Putamen (tissue), 1 donor: ENCODE results near the gene CDK8.

Experiments
- DNase-seq: peaks from one replicate; pipeline ENCODE4 v3.0.0-alpha.2; 2016; ENCODE audit warnings: low spot score

CDK8 gene

GRCh38 chr13:26382835-26383234, 128.9 kb downstream of the CDK8 start:
- DNase-seq, result no peak

GRCh38 chr13:26384587-26384986, 130.7 kb downstream of the CDK8 start:
- no peak for DNase-seq

DNA sequence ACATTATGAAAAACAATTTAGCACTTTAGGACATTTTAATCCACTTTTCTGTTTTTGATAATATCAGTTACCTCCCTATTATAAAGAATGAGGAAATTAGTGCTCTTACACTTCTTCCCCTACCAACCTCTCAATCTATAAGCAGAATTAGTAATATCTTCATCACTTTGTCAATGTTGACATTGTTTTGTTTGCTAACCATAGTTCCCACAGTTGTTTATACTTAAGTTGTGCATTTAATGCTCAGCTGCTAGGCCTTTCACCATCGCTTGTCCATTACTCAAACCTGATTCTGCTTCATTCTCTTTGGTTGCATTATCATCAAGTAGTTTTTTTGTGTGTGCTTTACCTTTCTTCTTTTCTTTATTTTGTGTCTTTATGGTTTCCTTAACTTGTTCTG, 132.1 kb downstream of the CDK8 start:
- DNase-seq, result no peak

GRCh38 chr13:26390203-26390602, 136.3 kb downstream of the CDK8 start:
- no peak for DNase-seq

GRCh38 chr13:26400545-26400944, 146.6 kb downstream of the CDK8 start:
- DNase-seq, result no peak

DNA sequence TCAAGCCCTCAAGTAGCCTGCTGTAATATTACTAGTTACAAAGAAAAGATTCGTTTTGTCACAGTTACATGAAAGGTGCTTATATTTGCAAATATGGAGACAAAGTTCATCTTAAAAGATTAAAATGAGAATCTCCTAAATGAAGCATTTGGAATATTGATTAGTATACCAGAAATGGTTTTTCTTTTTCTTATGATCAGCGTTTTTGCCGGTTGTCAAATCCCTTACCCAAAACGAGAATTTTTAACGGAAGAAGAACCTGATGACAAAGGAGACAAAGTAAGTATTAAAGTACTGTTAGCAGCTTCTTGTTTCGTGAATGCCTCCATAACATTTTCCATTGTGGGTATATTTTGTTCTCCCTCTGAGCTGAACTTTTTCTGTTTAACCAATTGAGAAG, 147.1 kb downstream of the CDK8 start:
- no peak for DNase-seq

GRCh38 chr13:26401578-26402021, 147.7 kb downstream of the CDK8 start:
- no peak for DNase-seq

- DNase-seq, result no peak
Observed at GRCh38 chr13:26406791-26407190, 152.9 kb downstream of the CDK8 start.

- DNase-seq, result no peak
Observed at GRCh38 chr13:26411206-26411605, 157.3 kb downstream of the CDK8 start.

- DNase-seq, result no peak
Observed at GRCh38 chr13:26412263-26412662, 158.3 kb downstream of the CDK8 start.

GRCh38 chr13:26412936-26413716, 159.2 kb downstream of the CDK8 start:
- DNase-seq, result no peak

GRCh38 chr13:26420282-26420960, 166.5 kb downstream of the CDK8 start:
- DNase-seq, result no peak

DNA sequence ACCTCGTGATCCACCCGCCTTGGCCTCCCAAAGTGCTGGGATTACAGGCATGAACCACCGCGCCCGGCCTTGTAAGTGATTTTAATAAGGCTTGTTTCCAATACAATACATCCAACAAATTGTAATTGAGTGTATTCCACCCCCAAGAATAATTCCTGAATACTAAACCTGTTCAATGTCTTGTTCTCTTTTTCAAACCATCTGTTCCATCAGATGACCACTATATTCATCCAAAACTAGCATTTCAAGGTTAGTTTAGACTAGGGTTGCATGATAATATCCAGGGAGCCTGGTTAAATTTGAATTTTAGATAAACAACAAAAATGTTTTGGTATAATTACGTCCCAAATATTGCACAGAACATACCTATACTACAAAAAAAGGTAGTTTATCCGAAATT, 168.1 kb downstream of the CDK8 start:
- DNase-seq, result no peak

GRCh38 chr13:26423629-26424028, 169.7 kb downstream of the CDK8 start:
- DNase-seq, result no peak

DNA sequence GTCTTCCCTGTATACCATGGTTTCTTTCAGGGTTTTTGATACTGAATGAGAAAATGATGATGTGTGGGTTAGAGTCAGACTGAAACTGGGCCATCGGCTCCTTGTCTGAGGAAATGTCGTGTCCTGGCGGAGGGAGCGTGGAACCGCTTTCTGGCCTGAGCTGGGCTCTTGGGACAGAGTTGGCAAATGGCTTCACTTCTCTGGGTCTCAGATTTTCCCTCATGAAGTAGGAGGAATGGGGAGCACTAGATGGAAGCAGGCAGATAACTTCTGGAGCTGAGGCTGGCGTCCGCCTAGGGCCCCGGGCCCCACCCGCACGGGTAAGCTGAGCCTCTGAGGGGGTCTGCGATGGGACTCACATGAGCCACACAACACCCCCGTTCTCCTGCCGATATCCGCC, 170.3 kb downstream of the CDK8 start:
- no peak for DNase-seq

- DNase-seq, result no peak
Observed at GRCh38 chr13:26425443-26426358, 171.8 kb downstream of the CDK8 start.

DNA sequence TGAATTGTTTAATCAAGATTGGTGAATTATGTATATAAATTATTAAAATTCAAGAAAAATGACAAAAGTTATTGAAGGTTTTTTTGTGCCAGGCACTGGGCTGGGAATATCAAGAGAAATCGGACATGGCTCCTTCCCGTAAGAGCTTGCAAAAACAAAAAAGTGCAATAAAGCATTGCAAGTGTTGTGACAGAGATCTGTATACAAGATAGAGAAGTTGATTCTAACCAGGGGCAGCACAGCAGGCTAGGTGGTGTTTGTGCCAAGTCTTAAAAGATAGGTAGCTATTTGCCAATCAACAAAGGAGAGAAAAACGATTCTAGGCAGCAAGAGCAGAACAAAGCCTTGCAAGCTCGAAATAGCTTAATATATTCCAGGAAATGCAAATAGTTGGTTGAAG, 179.8 kb downstream of the CDK8 start:
- DNase-seq, result no peak

GRCh38 chr13:26435171-26435570, 181.2 kb downstream of the CDK8 start:
- no peak for DNase-seq

GRCh38 chr13:26435646-26436045, 181.7 kb downstream of the CDK8 start:
- no peak for DNase-seq

- no peak for DNase-seq
Observed at GRCh38 chr13:26436914-26437313, 183.0 kb downstream of the CDK8 start.

- DNase-seq, result no peak
Observed at GRCh38 chr13:26440111-26440510, 186.2 kb downstream of the CDK8 start.

DNA sequence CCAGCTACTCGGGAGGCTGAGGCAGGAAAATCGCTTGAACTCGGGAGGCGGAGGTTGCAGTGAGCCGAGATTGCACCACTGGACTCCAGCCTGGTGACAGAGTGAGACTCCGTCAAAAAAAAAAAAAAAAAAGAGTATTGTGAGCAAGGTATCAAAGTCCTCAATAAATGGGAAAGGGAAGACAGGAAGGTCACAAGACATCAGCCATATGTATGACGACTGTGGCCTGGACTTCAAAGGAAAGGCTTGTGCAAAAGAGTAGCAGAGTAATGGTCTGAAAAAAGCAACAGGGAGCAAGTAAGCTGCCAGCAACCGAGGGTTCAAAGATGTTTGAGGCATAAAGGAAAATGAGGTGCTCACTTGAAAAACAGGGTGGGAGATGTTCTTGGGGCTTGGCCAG, 187.5 kb downstream of the CDK8 start:
- no peak for DNase-seq

- no peak for DNase-seq
Observed at GRCh38 chr13:26442541-26442940, 188.6 kb downstream of the CDK8 start.
